GM12878 (cell line): ENCODE data around the gene CES3. TPM values are rescaled to one million over a fixed set of nuclear protein-coding genes. Genes with fewer than 3 reads are reported as not detected.

Experiments used
- ATAC-seq: fragments of 200-7000 bp; cut with Tn5 transposase; 3 replicates; pipeline ENCODE4 v1.9.1; 2020; ENCODE audit warnings: mild to moderate bottlenecking, moderate library complexity
- BruUV-seq: library from RNA; stranded (reverse); fragments of 400-500 nt; replicated peaks from 2 replicates; lab custom pipeline; 2021; lab: Mats Ljungman, UMichigan
- CTCF ChIA-PET: fragments of 300-600 bp; sonication (Branson Sonifier 250); formaldehyde crosslinking; extraction: SDS; loops from one replicate; lab custom pipeline; 2021; ENCODE audit warnings: inconsistent platforms; lab: Yijun Ruan, JAX
- POLR2A ChIA-PET: fragments of 350-600 bp; formaldehyde crosslinking; extraction: SDS; loops from one replicate; lab custom pipeline; 2021; ENCODE audit warnings: inconsistent platforms; lab: Charles Lee
- RAD21 ChIA-PET: fragments of 300-600 bp; sonication (Branson Sonifier 250); formaldehyde crosslinking; loops from one replicate; lab custom pipeline; 2023; ENCODE audit warnings: antibody characterized with exemption; ENCODE audit not compliant: unreplicated experiment; lab: Charles Lee
- SMC1A ChIA-PET: fragments of 300-600 bp; sonication (Branson Sonifier 250); formaldehyde crosslinking; loops from one replicate; lab custom pipeline; 2023; ENCODE audit not compliant: unreplicated experiment, uncharacterized antibody; lab: Charles Lee
- DNase-seq: peaks from one replicate; pipeline ENCODE4 v3.0.0-alpha.2; 2011; ENCODE audit warnings: low read depth, low spot score
- FAIRE-seq: peaks from 3 replicates; lab custom pipeline; 2011; peaks lifted over from hg19 to GRCh38; lab: Jason Lieb, UNC
- H2AFZ ChIP-seq: 2 replicates; pipeline ENCODE4 v1.6.0; 2011; ENCODE audit warnings: low read depth, low read length, control low read depth; ENCODE audit not compliant: control insufficient read depth
- H3K27ac ChIP-seq: 2 replicates; pipeline ENCODE4 v1.5.1; 2011; ENCODE audit warnings: control low read depth; ENCODE audit not compliant: control insufficient read depth, insufficient read depth
- H3K27me3 ChIP-seq, 2 experiments: replicated peaks in 1 of 2; 2 replicates each; pipeline versions ENCODE4 v1.6.0 to v1.6.1; 2011; ENCODE audit warnings: low read length in 1 of 2; ENCODE audit not compliant: control insufficient read depth in 2 of 2, insufficient read depth in 2 of 2
- H3K36me3 ChIP-seq, 2 experiments: 2 replicates each; pipeline ENCODE4 v1.5.1; 2011; ENCODE audit warnings: low read length in 1 of 2; ENCODE audit not compliant: control insufficient read depth in 2 of 2, insufficient read depth in 2 of 2
- H3K4me1 ChIP-seq: 2 replicates; pipeline ENCODE4 v1.6.1; 2011; ENCODE audit warnings: mild to moderate bottlenecking, low read length, moderate library complexity, mixed read lengths; ENCODE audit not compliant: control insufficient read depth, insufficient read depth
- H3K4me2 ChIP-seq: 2 replicates; pipeline ENCODE4 v1.6.0; 2011; ENCODE audit warnings: control low read depth; ENCODE audit not compliant: control insufficient read depth, insufficient read depth
- H3K4me3 ChIP-seq: fragments of 200-600 bp; sonication (generic); 2 replicates; pipeline ENCODE4 v1.5.1; 2016
- H3K79me2 ChIP-seq: 2 replicates; pipeline ENCODE4 v1.6.0; 2011; ENCODE audit warnings: low read length; ENCODE audit not compliant: control insufficient read depth, insufficient read depth
- H3K9ac ChIP-seq: 2 replicates; pipeline ENCODE4 v1.8.0; 2011; ENCODE audit warnings: low read length, control low read depth, mixed read lengths; ENCODE audit not compliant: control insufficient read depth, insufficient read depth
- H3K9me3 ChIP-seq: replicated peaks from 3 replicates; pipeline ENCODE4 v1.5.1; 2011; ENCODE audit warnings: mild to moderate bottlenecking, low read length; ENCODE audit not compliant: control insufficient read depth, insufficient read depth
- H4K20me1 ChIP-seq: 2 replicates; pipeline ENCODE4 v1.6.0; 2011; ENCODE audit not compliant: control insufficient read depth, insufficient read depth
- ZNF687 ChIP-seq: fragments of 450-650 bp; IDR thresholded peaks from 2 replicates; pipeline ENCODE4 v1.6.1; 2017; ENCODE audit warnings: mild to moderate bottlenecking, moderate library complexity
- WGBS: methylation state at CpG from one replicate; pipeline ENCODE4 v1.1.6; 2016; ENCODE audit warnings: low lambda C conversion rate; ENCODE audit not compliant: insufficient replicate concordance, insufficient coverage; ENCODE audit errors: missing lambda C conversion rate; 5-methylcytosine and 5-hydroxymethylcytosine counted together
- in situ Hi-C: fragments of 300-500 bp; cut with MboI; formaldehyde crosslinking; loops from 9 replicates; pipeline ENCODE4 v1.14.3; 2018; ENCODE audit warnings: mixed read lengths
- intact Hi-C: fragments of 100-400 bp; cut with micrococcal nuclease; formaldehyde crosslinking; loops from one replicate; pipeline ENCODE4 v1.14.2; 2022; ENCODE audit not compliant: unreplicated experiment
- polyA plus RNA-seq, 11 experiments: library from polyadenylated mRNA; depleted of rRNA in 4 of 11; unstranded in 6 of 11; stranded (reverse) in 5 of 11; fragments of >200 nt; fragmentation: Nextera tagmentation in 4 of 11; fragmentation: Illumina TruSeq in 1 of 11; extraction: Ambion mirVana in 4 of 11; extraction: Trizol in 1 of 11; gene quantifications; 1 replicate in 1 of 11; 2 replicates in 10 of 11; pipeline versions ENCODE4 v1.2.1 to v1.2.3, GENCODE V29; 2011 to 2016; ENCODE audit warnings: inconsistent platforms in 2 of 11, missing spikeins in 2 of 11, low read depth in 1 of 11
- total RNA-seq, 4 experiments: library from RNA; depleted of rRNA in 3 of 4; stranded (reverse); fragments of >200 nt in 3 of 4; fragmentation: Illumina TruSeq in 1 of 4; extraction: Trizol in 1 of 4; gene quantifications; 2 replicates each; pipeline versions ENCODE4 v1.2.1 to v1.2.3, GENCODE V29; 2013 to 2021

CES3 gene
- total and polyA plus RNA-seq, 10 of the 15 experiments (the other 5 are each of a cell fraction or from before 2014, with no cell fraction given) = 0.09 to 3.1 (median 0.76) TPM

- Histone ChIP-seq H3K36me3 (no peaks in the 10 kb centered on the region), H3K27me3 (peaks cover 0 to 2% of the 10 kb centered on the region in 2 experiments; a peak in 3 of 4 replicates), H3K9me3 (no peaks in the 10 kb centered on the region), H3K4me3 (peak overlapping the region; percentile 68), H3K4me1 (peaks cover 13% of the 10 kb centered on the region; the same call in 1 of the 2 replicates)
- DNase-seq = no peak
- ChIA-PET RAD21 (interaction anchor here (0.7 to 1.8 kb wide), 7 partner anchors 15 to 142 kb away, joined by 3 to 8 read pairs (median 4); no protein-coding TSS in a partner anchor), SMC1A (interaction anchor here (0.7 to 2.5 kb wide), 12 partner anchors 10 to 146 kb away, joined by 3 to 12 read pairs (median 4); no protein-coding TSS in a partner anchor)
- in situ Hi-C loops = no loop called here
- intact Hi-C loops = loop anchor here (5.0 to 10.0 kb wide), 2 partner anchors 36 to 59 kb away; no protein-coding TSS in a partner anchor
- no peak for TF ChIP-seq ZNF687
- TF ChIP-seq, all 136 proteins: peak for 0
- no peak overlapping the region for H3K27ac ChIP-seq
- WGBS = 18% methylated on average over 19 of the region's 21 CpGs
- no peaks in the 10 kb centered on the region for H4K20me1 ChIP-seq
- peak overlapping the region; percentile 11; the same call in 1 of the 2 replicates for H3K9ac ChIP-seq
- H3K79me2 ChIP-seq = no peaks in the 10 kb centered on the region
- CTCF ChIA-PET = interaction anchor here (0.7 to 12.3 kb wide), 12 partner anchors 22 to 143 kb away, joined by 3 to 205 read pairs (median 4); no protein-coding TSS in a partner anchor
- no peak for ATAC-seq
- no peak for FAIRE-seq
- H3K4me2 ChIP-seq = peak overlapping the region; percentile 88
- H2AFZ ChIP-seq = peak overlapping the region; percentile 78
- POLR2A ChIA-PET = interaction anchor here (0.6 to 2.1 kb wide), 4 partner anchors 15 to 172 kb away, joined by 3 to 7 read pairs (median 4); partner anchors contain the start of gene CBFB
- BruUV-seq = no TSS peak
Measured at GRCh38 chr16:67013233-67013822, 52.3 kb downstream of the CES3 start.
